RWPE2 (cell line): ENCODE data around the gene CGB7.
"Not testable (repeated sequence)": the region's sequence is repeated elsewhere in the genome, so short reads cannot be mapped to it uniquely, and the experiment has no call there.

Experiments
- ATAC-seq: fragments of 200-7000 bp; cut with Tn5 transposase; 3 replicates; pipeline ENCODE4 v1.9.1; 2021; ENCODE audit warnings: low read depth
- DNase-seq: peaks from one replicate; pipeline ENCODE4 v3.0.0-alpha.2; 2020; ENCODE audit warnings: low spot score
- H3K27ac ChIP-seq: fragments of 450-650 bp; 2 replicates; pipeline ENCODE4 v1.5.1; 2017; ENCODE audit warnings: mild to moderate bottlenecking; ENCODE audit not compliant: poor library complexity, severe bottlenecking
- H3K27me3 ChIP-seq: fragments of 250-450 bp; sonication (Bioruptor Pico); 2 replicates; pipeline ENCODE4 v1.5.1; 2021; ENCODE audit warnings: mild to moderate bottlenecking, moderate library complexity; ENCODE audit not compliant: insufficient read depth, poor library complexity, severe bottlenecking
- H3K36me3 ChIP-seq: fragments of 250-450 bp; sonication (Bioruptor Pico); 2 replicates; pipeline ENCODE4 v1.5.1; 2020; ENCODE audit warnings: low read depth, mild to moderate bottlenecking, moderate library complexity
- H3K4me1 ChIP-seq: fragments of 250-450 bp; sonication (Bioruptor Pico); 2 replicates; pipeline ENCODE4 v1.5.1; 2021; ENCODE audit warnings: mild to moderate bottlenecking, moderate library complexity; ENCODE audit not compliant: insufficient read depth, poor library complexity, severe bottlenecking
- H3K4me3 ChIP-seq: fragments of 250-450 bp; sonication (Bioruptor Pico); 2 replicates; pipeline ENCODE4 v1.5.1; 2021; ENCODE audit warnings: mild to moderate bottlenecking, moderate library complexity; ENCODE audit not compliant: severe bottlenecking
- H3K9me3 ChIP-seq: fragments of 250-450 bp; sonication (Bioruptor Pico); 2 replicates; pipeline ENCODE4 v1.5.1; 2021; ENCODE audit warnings: mild to moderate bottlenecking, moderate library complexity; ENCODE audit not compliant: severe bottlenecking
- CTCF ChIP-seq: fragments of 450-650 bp; IDR thresholded peaks from one replicate; pipeline ENCODE4 v1.5.1; 2017; ENCODE audit warnings: mild to moderate bottlenecking, moderate library complexity; ENCODE audit not compliant: poor library complexity, severe bottlenecking

The CGB7 gene

GRCh38 chr19:49031642-49032301, 25.8 kb downstream of the CGB7 start, which contains the start of gene CGB2:
TSS of gene CGB2 (plus strand) at chr19:49031890. CDS start at chr19:49032096, 206 bp downstream.
- H3K36me3 ChIP-seq, H3K27me3 ChIP-seq, H3K9me3 ChIP-seq, ATAC-seq, H3K27ac ChIP-seq, H3K4me1 ChIP-seq, DNase-seq, H3K4me3 ChIP-seq: not testable (repeated sequence)
- peak; percentile 52 for TF ChIP-seq CTCF

DNA sequence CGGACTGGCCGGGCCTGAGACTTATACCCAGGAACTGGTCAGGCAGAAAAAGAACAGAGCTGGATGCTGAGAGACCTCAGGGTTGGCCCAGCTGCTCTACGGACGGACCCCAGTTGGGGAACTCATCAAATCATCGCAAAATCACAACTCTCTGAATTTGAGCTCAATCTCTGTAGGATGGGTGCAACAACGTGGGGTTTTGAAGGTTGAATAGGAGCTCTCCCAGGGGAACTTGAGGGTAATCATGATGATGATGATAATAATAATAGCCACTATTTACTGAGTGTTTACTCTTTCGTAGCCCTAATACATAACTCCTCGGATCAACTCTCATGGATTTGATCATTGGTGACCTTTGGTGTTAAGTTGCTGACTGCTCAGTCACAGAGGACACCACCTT, 27.2 kb downstream of the CGB7 start:
- not testable (repeated sequence) for H3K9me3 ChIP-seq, H3K27me3 ChIP-seq, ATAC-seq, H3K36me3 ChIP-seq, H3K4me1 ChIP-seq, H3K27ac ChIP-seq, DNase-seq, H3K4me3 ChIP-seq

DNA sequence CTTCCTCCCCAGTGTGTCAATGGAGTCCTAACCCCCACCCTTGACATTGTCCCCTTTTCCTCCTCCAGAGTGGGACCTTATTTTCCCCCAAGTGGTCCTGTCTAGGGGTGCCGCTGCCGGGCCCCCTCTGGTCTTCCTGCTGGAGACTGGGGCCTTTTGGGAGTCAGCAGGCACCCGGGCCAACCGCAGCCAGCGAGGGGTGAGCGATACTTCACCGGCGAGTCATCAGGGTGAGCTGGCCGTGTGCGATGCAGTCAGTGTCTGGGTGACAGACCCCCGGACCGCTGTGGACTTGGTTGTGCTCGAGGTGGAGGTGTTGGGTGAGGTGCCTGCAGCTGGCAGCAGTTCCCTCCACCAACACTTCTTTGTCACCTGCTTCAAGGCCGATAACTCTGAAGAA, 27.8 kb downstream of the CGB7 start:
- not testable (repeated sequence) for H3K27me3 ChIP-seq
- peak; percentile 36; the same call in 1 of the 3 replicates for ATAC-seq

GRCh38 chr19:49028686-49029085, 28.9 kb downstream of the CGB7 start:
- not testable (repeated sequence) for H3K4me1 ChIP-seq, ATAC-seq, H3K9me3 ChIP-seq

More for the DNA sequence above, 27.8 kb downstream of the CGB7 start:
- H3K27ac ChIP-seq, H3K9me3 ChIP-seq, H3K4me3 ChIP-seq, H3K36me3 ChIP-seq, DNase-seq, H3K4me1 ChIP-seq: not testable (repeated sequence)

GRCh38 chr19:49025599-49025998, 31.9 kb downstream of the CGB7 start:
- H3K9me3 ChIP-seq, H3K4me1 ChIP-seq, H3K27me3 ChIP-seq, H3K4me3 ChIP-seq, H3K27ac ChIP-seq, DNase-seq, H3K36me3 ChIP-seq: not testable (repeated sequence)
- peak; percentile 40; the same call in 1 of the 3 replicates for ATAC-seq

More at GRCh38 chr19:49028686-49029085, 28.9 kb downstream of the CGB7 start:
- not testable (repeated sequence) for H3K27me3 ChIP-seq, H3K4me3 ChIP-seq, H3K36me3 ChIP-seq, H3K27ac ChIP-seq, DNase-seq

- not testable (repeated sequence) for H3K9me3 ChIP-seq, ATAC-seq, H3K4me3 ChIP-seq, H3K36me3 ChIP-seq, H3K27ac ChIP-seq, H3K4me1 ChIP-seq, DNase-seq, H3K27me3 ChIP-seq
Observed at GRCh38 chr19:49025088-49025487, 32.5 kb downstream of the CGB7 start.

DNA sequence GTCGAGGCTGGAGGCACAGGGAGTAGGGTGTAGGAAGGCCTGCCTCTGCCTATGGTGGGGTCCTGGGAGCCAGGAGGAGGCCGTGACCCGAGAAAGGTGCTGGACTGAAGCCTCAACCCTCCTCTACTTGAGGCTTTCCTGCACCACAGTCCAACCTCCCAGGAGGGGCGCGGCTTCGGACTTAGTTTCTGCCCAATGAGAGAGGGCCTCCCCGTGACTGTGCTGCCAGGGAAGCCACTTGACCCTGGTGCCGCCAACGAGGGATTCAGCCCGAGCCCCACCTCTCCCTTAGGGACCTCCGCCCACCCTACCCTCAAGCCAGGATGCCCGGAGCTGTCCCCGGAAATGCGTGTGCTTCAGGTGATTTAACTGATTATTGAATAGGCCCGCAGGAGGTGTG, 33.3 kb downstream of the CGB7 start, which contains the start of gene CGB3:
Gene CGB3 (minus strand): TSS at position 101 of the 400 bp plus-strand sequence. CDS start 362 bp downstream, outside the sequence.
- DNase-seq, H3K9me3 ChIP-seq, H3K27ac ChIP-seq, H3K4me3 ChIP-seq, H3K36me3 ChIP-seq, H3K27me3 ChIP-seq, H3K4me1 ChIP-seq, ATAC-seq: not testable (repeated sequence)

- ATAC-seq, result no peak
- Histone ChIP-seq H3K4me1 (no peaks in the 10 kb centered on the region), H3K9me3 (no peaks in the 10 kb centered on the region), H3K36me3 (no peaks in the 10 kb centered on the region), H3K27ac (no peak overlapping the region), H3K4me3 (no peak overlapping the region), H3K27me3 (no peaks in the 10 kb centered on the region)
- no peak for TF ChIP-seq CTCF
- no peak for DNase-seq
Observed at GRCh38 chr19:49022116-49022515, 35.4 kb downstream of the CGB7 start.
